ENCODE results near the gene CIPC.

The CIPC gene

DNA sequence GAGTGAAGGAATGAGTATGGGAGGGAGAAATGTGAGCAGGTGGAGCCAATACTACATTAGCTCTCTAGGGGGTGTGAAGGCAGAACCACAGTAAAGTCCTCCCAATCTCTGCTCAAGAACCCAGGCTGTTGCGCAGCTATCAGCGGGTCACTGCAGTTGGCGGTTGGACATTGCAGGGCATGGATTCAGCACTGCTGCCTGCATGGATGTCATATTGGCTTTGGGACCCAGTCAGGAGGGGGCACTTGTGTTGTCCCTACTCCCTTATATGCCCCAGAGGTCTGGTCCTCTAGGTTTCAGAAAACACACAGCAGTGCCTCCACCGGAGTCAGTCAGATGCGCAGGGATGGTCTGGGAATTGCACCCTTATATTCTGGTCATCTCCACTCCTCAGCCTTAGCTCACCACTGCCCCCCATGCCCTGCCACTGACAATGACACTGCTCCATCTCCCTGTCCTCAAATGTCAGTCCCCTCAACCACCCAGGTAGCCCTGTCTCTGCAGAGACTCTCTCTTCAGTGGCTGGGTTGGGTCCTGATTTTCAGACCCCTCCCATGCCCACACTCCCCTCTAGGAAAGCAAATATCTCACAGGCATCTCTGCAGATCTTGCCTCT, 33.9 kb downstream of the CIPC start:
- Histone ChIP-seq H3K9me2 (replicated peaks; ENCODE audit: low read depth, low read length) (no peaks in the 10 kb centered on the region), H3K9me3 (ENCODE audit: insufficient read depth, low read depth, low read length) (no peaks in the 10 kb centered on the region), H3K4me3 (ENCODE audit: low read length, poor library complexity, severe bottlenecking) (no peak overlapping the region), H3K4me1 (ENCODE audit: insufficient read depth, low read length, poor library complexity, severe bottlenecking) (no peaks in the 10 kb centered on the region), H3K9ac (ENCODE audit: low read depth, low read length, poor library complexity, severe bottlenecking) (no peak overlapping the region), H3K79me2 (ENCODE audit: insufficient read depth, low read length) (no peaks in the 10 kb centered on the region), H2AFZ (ENCODE audit: low read length) (no peak overlapping the region), H3K4me2 (ENCODE audit: low read depth, low read length, poor library complexity, severe bottlenecking) (no peak overlapping the region), H4K20me1 (ENCODE audit: insufficient read depth, low read length, poor library complexity, severe bottlenecking) (no peaks in the 10 kb centered on the region), H3F3A (ENCODE audit: low read depth) (no peaks in the 10 kb centered on the region), H3K36me3 (ENCODE audit: insufficient read depth, low read length) (no peaks in the 10 kb centered on the region), H3K27me3 (ENCODE audit: insufficient read depth, low read length, poor library complexity, severe bottlenecking) (no peaks in the 10 kb centered on the region)
- TF ChIP-seq, protein P1, sequence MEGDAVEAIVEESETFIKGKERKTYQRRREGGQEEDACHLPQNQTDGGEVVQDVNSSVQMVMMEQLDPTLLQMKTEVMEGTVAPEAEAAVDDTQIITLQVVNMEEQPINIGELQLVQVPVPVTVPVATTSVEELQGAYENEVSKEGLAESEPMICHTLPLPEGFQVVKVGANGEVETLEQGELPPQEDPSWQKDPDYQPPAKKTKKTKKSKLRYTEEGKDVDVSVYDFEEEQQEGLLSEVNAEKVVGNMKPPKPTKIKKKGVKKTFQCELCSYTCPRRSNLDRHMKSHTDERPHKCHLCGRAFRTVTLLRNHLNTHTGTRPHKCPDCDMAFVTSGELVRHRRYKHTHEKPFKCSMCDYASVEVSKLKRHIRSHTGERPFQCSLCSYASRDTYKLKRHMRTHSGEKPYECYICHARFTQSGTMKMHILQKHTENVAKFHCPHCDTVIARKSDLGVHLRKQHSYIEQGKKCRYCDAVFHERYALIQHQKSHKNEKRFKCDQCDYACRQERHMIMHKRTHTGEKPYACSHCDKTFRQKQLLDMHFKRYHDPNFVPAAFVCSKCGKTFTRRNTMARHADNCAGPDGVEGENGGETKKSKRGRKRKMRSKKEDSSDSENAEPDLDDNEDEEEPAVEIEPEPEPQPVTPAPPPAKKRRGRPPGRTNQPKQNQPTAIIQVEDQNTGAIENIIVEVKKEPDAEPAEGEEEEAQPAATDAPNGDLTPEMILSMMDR (conservative IDR thresholded peaks at IDR 0.05; ENCODE audit: low read length): no peak
- TF ChIP-seq EZH2phosphoT487 (IDR thresholded peaks at IDR 0.05; ENCODE audit: borderline replicate concordance): no peak

DNA sequence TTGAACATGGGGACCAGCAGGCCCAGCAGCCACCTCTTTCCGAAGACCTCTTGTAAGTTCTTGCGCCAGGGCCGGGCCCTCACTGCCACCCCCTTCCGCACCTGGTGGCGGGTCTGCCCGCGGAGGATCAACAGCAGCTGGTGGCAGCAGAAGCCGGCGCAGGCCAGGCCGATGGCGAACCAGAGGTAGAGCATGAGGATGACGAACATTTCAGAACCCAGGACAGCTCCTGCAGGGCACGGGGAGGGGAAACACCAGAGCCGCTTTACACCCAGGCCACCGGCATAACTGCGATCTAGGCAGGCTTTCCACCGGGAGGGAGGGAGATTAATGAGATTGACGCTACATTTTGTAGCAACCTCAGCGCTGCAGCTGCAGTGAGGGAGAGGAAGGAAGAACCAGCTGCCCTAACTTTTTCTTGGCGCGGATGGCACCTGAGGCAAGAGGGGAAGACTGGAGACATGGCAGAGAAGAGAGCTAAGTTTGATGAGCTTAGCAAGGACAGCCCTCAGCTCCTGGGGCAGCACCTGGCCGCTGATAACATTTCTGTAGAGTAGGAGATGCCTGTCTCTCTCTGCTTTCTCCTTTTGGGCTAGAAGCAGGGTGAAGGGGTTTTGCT, 35.8 kb downstream of the CIPC start:
- no peaks in the 10 kb centered on the region for H3F3A ChIP-seq (ENCODE audit: low read depth)
- H3K9me3 ChIP-seq (ENCODE audit: insufficient read depth, low read depth, low read length): no peaks in the 10 kb centered on the region
- no peak overlapping the region for H2AFZ ChIP-seq (ENCODE audit: low read length)
- no peaks in the 10 kb centered on the region for H3K4me1 ChIP-seq (ENCODE audit: insufficient read depth, low read length, poor library complexity, severe bottlenecking)
- no peak for TF ChIP-seq EZH2phosphoT487 (IDR thresholded peaks at IDR 0.05; ENCODE audit: borderline replicate concordance)
- TF ChIP-seq, protein P1 (conservative IDR thresholded peaks at IDR 0.05; ENCODE audit: low read length): no peak
- H4K20me1 ChIP-seq (ENCODE audit: insufficient read depth, low read length, poor library complexity, severe bottlenecking): no peaks in the 10 kb centered on the region
- no peaks in the 10 kb centered on the region for H3K79me2 ChIP-seq (ENCODE audit: insufficient read depth, low read length)
- H3K4me3 ChIP-seq (ENCODE audit: low read length, poor library complexity, severe bottlenecking): no peak overlapping the region
- H3K27me3 ChIP-seq (ENCODE audit: insufficient read depth, low read length, poor library complexity, severe bottlenecking): no peaks in the 10 kb centered on the region
- no peak overlapping the region for H3K4me2 ChIP-seq (ENCODE audit: low read depth, low read length, poor library complexity, severe bottlenecking)
- H3K36me3 ChIP-seq (ENCODE audit: insufficient read depth, low read length): no peaks in the 10 kb centered on the region
- H3K9me2 ChIP-seq (replicated peaks; ENCODE audit: low read depth, low read length): no peaks in the 10 kb centered on the region
- no peak overlapping the region for H3K9ac ChIP-seq (ENCODE audit: low read depth, low read length, poor library complexity, severe bottlenecking)

DNA sequence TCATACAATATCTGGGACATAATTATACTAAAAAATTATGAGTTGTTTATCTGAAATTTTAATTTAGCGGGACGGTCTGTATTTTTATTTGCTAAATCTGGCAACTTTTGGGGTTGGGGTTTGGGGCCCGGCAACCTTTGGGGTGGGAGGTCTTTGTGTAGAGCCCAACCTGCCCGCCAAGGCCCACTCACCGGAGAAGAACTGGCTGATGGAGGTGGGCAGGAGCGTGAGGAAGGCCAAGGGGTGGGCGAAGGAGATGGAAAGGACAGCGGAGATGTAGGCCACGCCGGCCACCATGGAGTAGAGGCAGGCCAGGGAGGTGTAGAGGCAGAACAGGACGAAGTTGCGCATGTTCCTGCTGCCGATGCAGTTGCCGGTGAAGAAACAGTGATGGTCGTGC, 41.0 kb downstream of the CIPC start:
- Histone ChIP-seq H3K4me3 (ENCODE audit: low read length, poor library complexity, severe bottlenecking) (no peak overlapping the region), H3K9me2 (replicated peaks; ENCODE audit: low read depth, low read length) (no peaks in the 10 kb centered on the region), H3K27me3 (ENCODE audit: insufficient read depth, low read length, poor library complexity, severe bottlenecking) (no peaks in the 10 kb centered on the region), H4K20me1 (ENCODE audit: insufficient read depth, low read length, poor library complexity, severe bottlenecking) (no peaks in the 10 kb centered on the region), H3K4me1 (ENCODE audit: insufficient read depth, low read length, poor library complexity, severe bottlenecking) (peaks cover 8% of the 10 kb centered on the region), H3F3A (ENCODE audit: low read depth) (no peaks in the 10 kb centered on the region), H3K79me2 (ENCODE audit: insufficient read depth, low read length) (no peaks in the 10 kb centered on the region), H2AFZ (ENCODE audit: low read length) (no peak overlapping the region), H3K36me3 (ENCODE audit: insufficient read depth, low read length) (no peaks in the 10 kb centered on the region), H3K9ac (ENCODE audit: low read depth, low read length, poor library complexity, severe bottlenecking) (no peak overlapping the region), H3K4me2 (ENCODE audit: low read depth, low read length, poor library complexity, severe bottlenecking) (no peak overlapping the region), H3K9me3 (ENCODE audit: insufficient read depth, low read depth, low read length) (no peaks in the 10 kb centered on the region)
- no peak for TF ChIP-seq EZH2phosphoT487 (IDR thresholded peaks at IDR 0.05; ENCODE audit: borderline replicate concordance)
- TF ChIP-seq, protein P1 (conservative IDR thresholded peaks at IDR 0.05; ENCODE audit: low read length): no peak

Measured in Loucy (cell line).